Fibroblast of the aortic adventitia (primary cell): ENCODE measurements around the gene C11orf24. TPM values are rescaled to one million over a fixed set of nuclear protein-coding genes. Genes with fewer than 3 reads are reported as not detected.

Experiments
- DNase-seq: peaks from one replicate; pipeline ENCODE4 v3.0.0-alpha.2; 2010; ENCODE audit warnings: low read depth
- H3K4me3 ChIP-seq: 2 replicates; pipeline ENCODE4 v1.5.1; 2011; ENCODE audit warnings: low read depth, mild to moderate bottlenecking, control low read depth, low read length, moderate library complexity
- total RNA-seq: library from RNA; depleted of rRNA; stranded (reverse); fragments of >200 nt; gene quantifications from 2 replicates; pipeline ENCODE4 v1.2.3, GENCODE V29; 2012; ENCODE audit warnings: low replicate concordance
- TF ChIP-seq, protein P1 (sequence below): IDR thresholded peaks from 2 replicates; pipeline ENCODE4 v1.5.1; 2011; ENCODE audit warnings: mild to moderate bottlenecking, low read length, control low read depth, inconsistent platforms; ENCODE audit not compliant: insufficient read depth

C11orf24 gene
- total RNA-seq, 1 donor = 42.1 TPM

DNA sequence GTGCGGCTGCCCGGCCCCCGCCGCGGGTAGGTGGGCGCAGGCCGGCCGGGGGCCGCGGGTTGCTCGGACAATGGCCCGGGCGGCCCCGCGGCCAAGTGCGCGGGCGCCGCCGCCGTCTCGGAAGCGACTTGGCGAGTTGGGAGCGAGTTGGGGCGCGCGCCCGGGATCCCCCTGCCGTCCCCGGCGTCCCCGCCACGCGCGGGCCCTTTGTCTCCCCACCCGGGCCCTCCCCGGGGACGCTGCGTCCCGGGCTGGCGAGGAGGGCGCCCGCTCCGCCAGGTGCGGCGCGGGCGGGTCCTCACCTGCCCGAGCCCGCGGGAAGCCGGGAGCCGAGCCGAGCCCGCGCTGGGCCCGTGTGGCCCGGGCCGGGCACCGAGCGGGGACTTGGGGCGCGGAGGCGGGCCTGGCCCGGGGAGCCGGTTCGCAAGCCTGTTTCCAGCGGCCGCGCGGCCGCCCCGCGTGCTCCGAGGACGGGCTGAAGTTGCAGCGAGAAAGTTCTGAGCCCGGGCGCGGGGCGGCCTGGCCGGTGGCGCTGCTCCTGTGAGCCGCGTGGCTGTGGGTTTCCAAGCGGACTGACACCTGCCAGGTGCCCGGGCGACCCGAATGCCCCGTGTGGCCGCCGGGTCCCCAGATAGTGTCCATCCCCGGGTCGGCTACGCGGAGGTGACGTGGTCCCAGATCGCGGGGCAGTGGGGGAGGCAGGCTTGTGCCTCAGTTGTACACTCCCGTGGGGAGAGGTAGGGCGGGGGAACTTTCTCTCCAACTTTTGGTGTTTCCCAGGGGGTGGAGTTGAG is 41.2 kb upstream of the C11orf24 start:
- DNase-seq = no peak
- TF ChIP-seq, protein P1, sequence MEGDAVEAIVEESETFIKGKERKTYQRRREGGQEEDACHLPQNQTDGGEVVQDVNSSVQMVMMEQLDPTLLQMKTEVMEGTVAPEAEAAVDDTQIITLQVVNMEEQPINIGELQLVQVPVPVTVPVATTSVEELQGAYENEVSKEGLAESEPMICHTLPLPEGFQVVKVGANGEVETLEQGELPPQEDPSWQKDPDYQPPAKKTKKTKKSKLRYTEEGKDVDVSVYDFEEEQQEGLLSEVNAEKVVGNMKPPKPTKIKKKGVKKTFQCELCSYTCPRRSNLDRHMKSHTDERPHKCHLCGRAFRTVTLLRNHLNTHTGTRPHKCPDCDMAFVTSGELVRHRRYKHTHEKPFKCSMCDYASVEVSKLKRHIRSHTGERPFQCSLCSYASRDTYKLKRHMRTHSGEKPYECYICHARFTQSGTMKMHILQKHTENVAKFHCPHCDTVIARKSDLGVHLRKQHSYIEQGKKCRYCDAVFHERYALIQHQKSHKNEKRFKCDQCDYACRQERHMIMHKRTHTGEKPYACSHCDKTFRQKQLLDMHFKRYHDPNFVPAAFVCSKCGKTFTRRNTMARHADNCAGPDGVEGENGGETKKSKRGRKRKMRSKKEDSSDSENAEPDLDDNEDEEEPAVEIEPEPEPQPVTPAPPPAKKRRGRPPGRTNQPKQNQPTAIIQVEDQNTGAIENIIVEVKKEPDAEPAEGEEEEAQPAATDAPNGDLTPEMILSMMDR = no peak
- H3K4me3 ChIP-seq = peak overlapping the region; percentile 64

DNA sequence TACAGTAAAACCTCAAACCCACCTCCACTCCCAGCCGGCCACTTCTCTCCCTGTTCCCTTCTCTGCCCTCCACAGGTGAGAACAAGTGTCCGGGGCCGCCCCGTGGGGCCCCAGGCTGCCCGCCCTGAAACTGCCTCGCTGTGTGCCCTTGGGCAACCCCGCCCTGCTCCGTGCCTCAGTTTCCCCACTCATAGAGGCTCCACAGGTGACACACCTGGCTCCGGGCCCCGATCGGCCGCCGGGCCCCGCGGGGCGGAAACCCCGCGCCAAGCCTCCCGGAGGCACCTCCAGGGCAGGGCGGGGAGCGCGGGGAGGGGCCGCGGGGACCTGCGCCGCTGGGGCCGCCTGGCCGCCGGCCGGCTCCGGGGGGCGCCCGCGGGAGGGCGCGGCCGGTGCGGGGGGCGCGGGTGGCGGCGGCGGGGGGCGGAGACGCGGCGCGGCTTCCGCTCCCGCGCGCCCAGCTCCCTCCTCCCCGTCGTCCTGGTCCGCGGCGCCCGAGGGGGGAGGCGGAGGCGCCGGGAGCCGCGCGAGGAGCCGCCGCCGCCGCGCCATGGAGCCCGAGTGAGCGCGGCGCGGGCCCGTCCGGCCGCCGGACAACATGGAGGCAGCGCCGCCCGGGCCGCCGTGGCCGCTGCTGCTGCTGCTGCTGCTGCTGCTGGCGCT is 40.5 kb upstream of the C11orf24 start, which contains the start of gene LRP5:
TSS of gene LRP5 (plus strand) at position 475 of the 663 bp plus-strand sequence. CDS start at position 599, 124 bp downstream.
- no peak for DNase-seq
- TF ChIP-seq, protein P1 = no peak
- peak within 1 kb of the TSS; percentile 64 for H3K4me3 ChIP-seq

DNA sequence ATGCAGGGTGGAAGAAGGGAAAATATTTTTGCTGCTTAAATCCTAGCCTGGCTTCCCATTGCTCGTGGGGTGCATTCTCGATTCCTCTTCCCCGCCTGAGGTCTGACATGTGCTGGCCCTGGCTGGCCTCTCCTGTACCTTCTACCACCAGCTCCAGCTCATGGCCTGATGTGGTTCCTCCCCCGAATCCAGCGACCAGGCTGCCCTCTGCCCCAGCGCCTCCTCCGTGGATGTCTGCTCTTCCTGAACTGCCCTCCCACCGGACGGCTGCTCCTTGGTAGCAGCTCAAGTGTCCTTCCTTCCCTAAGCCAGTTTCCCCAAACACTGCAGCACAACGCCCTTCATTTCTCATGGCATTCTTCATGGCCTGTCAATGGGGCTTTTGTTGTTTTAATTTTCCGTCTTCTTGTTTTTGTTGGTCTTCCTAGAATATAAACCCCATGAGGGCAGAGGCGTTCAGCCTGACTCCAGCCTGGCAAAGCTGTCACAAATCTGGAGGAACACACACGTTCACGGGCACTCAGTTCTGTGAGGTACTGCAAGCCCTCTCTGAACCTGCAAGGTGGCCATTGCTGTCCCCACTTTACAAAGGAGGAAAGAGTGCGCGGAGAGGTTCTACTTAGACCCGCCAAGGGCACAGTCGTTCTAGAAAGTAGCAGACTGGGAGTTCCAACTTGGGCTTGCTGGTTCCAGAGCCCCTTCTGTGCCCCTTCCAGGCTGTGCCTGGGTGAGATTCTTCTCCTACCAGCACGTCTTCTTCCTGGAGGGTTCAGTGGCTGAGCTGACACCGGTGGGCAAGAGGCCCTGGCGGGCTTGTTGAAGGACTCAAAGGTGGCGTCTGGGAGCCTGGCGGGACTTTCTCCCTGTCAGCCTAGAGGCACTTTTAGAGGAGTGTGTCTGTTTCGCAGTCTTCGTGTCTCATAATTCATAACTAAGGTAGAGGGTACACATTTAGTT is 39.7 kb upstream of the C11orf24 start:
- no peak for DNase-seq
- no peak overlapping the region for H3K4me3 ChIP-seq

DNA sequence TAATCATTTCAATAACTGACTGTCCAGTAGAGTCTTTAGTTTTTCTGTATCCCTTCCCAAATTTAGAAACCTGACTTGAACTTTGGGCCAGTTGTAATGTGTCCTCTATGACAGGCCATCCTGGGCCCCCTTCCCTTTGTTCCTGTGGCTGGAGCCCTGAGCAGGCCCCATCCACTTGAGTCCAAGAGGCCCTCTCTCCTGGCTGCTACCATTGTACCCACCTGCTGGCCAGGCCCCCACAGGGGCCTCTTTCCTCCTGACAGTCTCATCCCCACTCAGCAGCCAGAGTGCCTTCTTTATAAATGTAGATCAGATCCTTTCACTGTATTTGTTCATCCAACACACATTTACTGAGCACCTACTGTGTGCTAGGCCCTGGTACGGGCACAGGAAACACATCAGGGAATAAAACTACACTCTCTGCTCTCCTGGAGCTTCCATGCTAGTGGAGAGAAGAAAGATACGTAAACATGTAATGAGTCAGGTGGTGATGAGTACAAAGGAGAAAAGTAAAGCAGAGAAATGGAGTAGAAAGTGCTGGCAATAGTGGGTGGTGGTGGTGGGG is 37.9 kb upstream of the C11orf24 start:
- DNase-seq = no peak
- no peak overlapping the region for H3K4me3 ChIP-seq
- TF ChIP-seq, protein P1 = no peak

More for the DNA sequence above, 39.7 kb upstream of the C11orf24 start:
- TF ChIP-seq, protein P1 = no peak

DNA sequence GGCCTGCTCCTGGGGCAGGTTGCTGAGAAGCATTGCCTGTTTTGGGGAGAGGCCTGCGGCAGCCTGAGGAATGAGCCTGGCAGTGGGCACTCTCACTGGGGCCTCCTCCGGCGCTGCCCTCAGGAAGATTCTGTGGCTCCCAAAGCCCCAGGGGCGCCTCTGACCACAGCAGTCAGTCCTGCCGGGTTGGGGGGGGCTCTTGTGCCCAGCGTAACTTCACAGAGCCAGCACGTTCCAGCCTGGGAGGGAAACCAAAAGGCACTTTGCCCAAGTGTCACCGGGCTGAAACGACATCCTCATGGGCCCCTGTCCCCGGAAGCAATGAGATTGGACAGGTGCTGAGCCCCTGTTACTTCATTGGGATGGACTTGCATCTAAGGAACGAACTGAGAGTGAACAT is 36.3 kb upstream of the C11orf24 start:
- TF ChIP-seq, protein P1 = no peak
- DNase-seq = no peak
- H3K4me3 ChIP-seq = no peak overlapping the region

DNA sequence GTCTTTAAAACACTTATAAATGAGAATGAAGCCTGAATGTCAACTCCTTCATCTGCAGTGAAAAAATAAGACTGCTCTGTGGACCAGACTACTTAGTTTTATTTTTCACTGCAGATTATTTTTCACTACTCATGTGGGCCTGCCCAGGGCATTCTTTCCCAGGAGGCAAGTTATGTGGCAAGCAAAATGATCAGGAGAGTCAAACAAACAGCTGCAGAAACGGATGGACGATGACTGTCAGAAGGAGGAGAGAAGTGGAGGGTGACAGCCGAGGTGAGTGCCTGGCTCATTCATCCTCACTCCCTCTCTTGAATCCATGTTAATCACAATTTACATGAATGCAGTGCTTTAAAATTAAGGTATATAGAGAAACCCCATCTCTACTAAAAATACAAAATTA is 34.9 kb upstream of the C11orf24 start:
- H3K4me3 ChIP-seq = no peak overlapping the region
- TF ChIP-seq, protein P1 = no peak
- DNase-seq = no peak
